ENCODE data around the gene TACC2. TPM values are rescaled to one million over a fixed set of nuclear protein-coding genes. Genes with fewer than 3 reads are reported as not detected.
A peak's percentile ranks its signal among the peaks of the same experiment; 100 is the strongest.
"Not testable (repeated sequence)": the region's sequence is repeated elsewhere in the genome, so short reads cannot be mapped to it uniquely, and the experiment has no call there.

Gene TACC2
- total and polyA plus RNA-seq, 7 donors, result 44.0 to 439 (median 313) TPM

DNA sequence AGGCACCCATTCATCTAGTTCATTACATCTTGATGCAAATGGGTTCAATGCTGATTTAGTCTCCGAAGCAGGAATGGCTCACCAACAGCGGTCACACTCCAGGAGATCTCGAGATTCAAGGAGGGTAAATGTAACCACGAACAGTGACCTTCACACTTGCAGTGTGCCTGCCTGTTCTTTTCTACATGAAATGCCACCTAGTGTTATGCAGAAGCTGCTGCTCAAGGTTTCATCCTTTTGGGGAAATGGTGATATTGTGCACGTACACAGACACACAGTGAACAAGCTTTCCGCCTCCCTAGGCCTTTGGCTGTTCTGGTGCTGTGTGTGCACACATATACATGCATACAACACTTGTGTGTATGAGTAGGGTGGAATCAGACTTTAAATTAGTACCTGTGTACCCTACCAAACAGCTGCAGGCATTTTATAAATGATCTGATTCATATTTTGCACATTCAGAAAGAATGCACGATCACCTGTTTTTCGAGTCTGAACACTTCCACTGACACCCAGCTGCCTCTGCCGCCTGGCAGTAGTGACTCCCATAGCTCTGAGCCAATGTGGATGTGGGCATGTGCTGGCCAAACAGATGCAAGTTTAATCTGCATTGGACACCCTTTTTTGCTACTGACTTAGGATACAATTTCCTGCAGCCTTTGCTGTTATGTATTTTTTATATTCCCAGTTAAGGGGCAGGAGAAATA lies 100.5 kb downstream of the TACC2 start:
- no peak for TF ChIP-seq CTCF (IDR thresholded peaks at IDR 0.05)
- peak in 1 of 4 donors; percentile 17 for ATAC-seq
- intact Hi-C loops (cut with DNase I), result no loop called here
- no peak for DNase-seq
- peaks cover 9% of the 10 kb centered on the region for H3K4me1 ChIP-seq
- peak overlapping the region; percentile 23 for H3K27ac ChIP-seq
- no peak overlapping the region for H3K4me3 ChIP-seq
- H3K27me3 ChIP-seq (ENCODE audit: insufficient read depth in 3 of 3, low read length in 2 of 3), result no peaks in the 10 kb centered on the region
- 61 to 77% (median 65%) methylated on average over 9 of the region's 9 CpGs for WGBS, 3 donors
- no peaks in the 10 kb centered on the region for H3K9me3 ChIP-seq
- H3K36me3 ChIP-seq (ENCODE audit: insufficient read depth in 1 of 2, low read depth in 1 of 2), result peaks cover 0 to 94% of the 10 kb centered on the region in 2 donors

GRCh38 chr10:122091722-122092121 lies 102.8 kb downstream of the TACC2 start:
- no peak for TF ChIP-seq CTCF (IDR thresholded peaks at IDR 0.05)
- no peak overlapping the region for H3K27ac ChIP-seq
- peaks cover 0 to 93% of the 10 kb centered on the region in 2 donors for H3K36me3 ChIP-seq (ENCODE audit: insufficient read depth in 1 of 2, low read depth in 1 of 2)
- ATAC-seq, result no peak
- intact Hi-C loops (cut with DNase I), result no loop called here
- H3K9me3 ChIP-seq, result no peaks in the 10 kb centered on the region
- 79 to 92% (median 90%) methylated on average over 6 of the region's 6 CpGs for WGBS, 3 donors
- no peaks in the 10 kb centered on the region for H3K27me3 ChIP-seq (ENCODE audit: insufficient read depth in 3 of 3, low read length in 2 of 3)
- peaks cover 6% of the 10 kb centered on the region for H3K4me1 ChIP-seq
- H3K4me3 ChIP-seq, result no peak overlapping the region
- peak in 1 of 2 donors; percentile 38 for DNase-seq

GRCh38 chr10:122093076-122093475 lies 104.1 kb downstream of the TACC2 start:
- DNase-seq (peak in 1 of 2 donors; percentile 5), ATAC-seq (no peak)
- 48 to 65% (median 60%) methylated on average over 3 of the region's 3 CpGs for WGBS, 3 donors
- H3K36me3 ChIP-seq (ENCODE audit: insufficient read depth in 1 of 2, low read depth in 1 of 2), result peaks cover 0 to 79% of the 10 kb centered on the region in 2 donors
- TF ChIP-seq CTCF (IDR thresholded peaks at IDR 0.05), result no peak
- peaks cover 10% of the 10 kb centered on the region for H3K4me1 ChIP-seq
- peak overlapping the region; percentile 20 for H3K27ac ChIP-seq
- no peak overlapping the region for H3K4me3 ChIP-seq
- H3K27me3 ChIP-seq (ENCODE audit: insufficient read depth in 3 of 3, low read length in 2 of 3), result no peaks in the 10 kb centered on the region
- intact Hi-C loops (cut with DNase I), result no loop called here
- H3K9me3 ChIP-seq, result no peaks in the 10 kb centered on the region

DNA sequence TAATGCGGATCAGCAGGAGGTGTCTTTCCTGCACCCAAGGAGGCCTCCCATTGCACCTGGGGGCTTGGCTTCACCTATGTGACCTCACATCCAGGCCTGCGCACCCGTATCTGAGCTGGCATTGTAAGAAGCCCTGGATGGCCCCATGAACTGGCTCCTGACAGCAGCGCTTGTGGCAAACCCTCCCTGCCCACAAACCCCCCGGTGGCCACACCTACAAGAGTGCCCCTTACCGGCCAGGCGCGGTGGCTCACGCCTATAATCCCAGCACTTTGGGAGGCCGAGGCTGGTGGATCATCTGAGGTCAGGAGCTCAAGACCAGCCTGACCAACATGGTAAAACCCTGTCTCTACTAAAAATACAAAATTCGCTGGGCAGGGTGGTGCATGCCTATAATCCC lies 107.2 kb downstream of the TACC2 start:
- H3K36me3 ChIP-seq (ENCODE audit: insufficient read depth in 1 of 2, low read depth in 1 of 2), result peaks cover 0 to 54% of the 10 kb centered on the region in 2 donors
- H3K27me3 ChIP-seq (ENCODE audit: insufficient read depth in 3 of 3, low read length in 2 of 3); intact Hi-C loops (cut with DNase I); H3K4me3 ChIP-seq; H3K9me3 ChIP-seq; ATAC-seq: not testable (repeated sequence)
- peak in 1 of 2 donors; percentile 44 for DNase-seq
- H3K27ac ChIP-seq, result peak overlapping the region; percentile 47
- H3K4me1 ChIP-seq, result peaks cover 24% of the 10 kb centered on the region
- 65 to 81% (median 79%) methylated on average over 10 to 11 of the region's 11 CpGs for WGBS, 3 donors

- H3K4me1 ChIP-seq, result peaks cover 24% of the 10 kb centered on the region
- peak overlapping the region; percentile 47 for H3K27ac ChIP-seq
- no peaks in the 10 kb centered on the region for H3K27me3 ChIP-seq (ENCODE audit: insufficient read depth in 3 of 3, low read length in 2 of 3)
- 70 to 75% (median 73%) methylated on average over 3 of the region's 3 CpGs for WGBS, 3 donors
- H3K9me3 ChIP-seq, result no peaks in the 10 kb centered on the region
- DNase-seq (peak in 1 of 2 donors; percentile 15), ATAC-seq (peak in 2 of 4 donors; percentile 25 to 48)
- no peak overlapping the region for H3K4me3 ChIP-seq
- no peak for TF ChIP-seq CTCF (IDR thresholded peaks at IDR 0.05)
- intact Hi-C loops (cut with DNase I), result no loop called here
- H3K36me3 ChIP-seq (ENCODE audit: insufficient read depth in 1 of 2, low read depth in 1 of 2), result peaks cover 0 to 48% of the 10 kb centered on the region in 2 donors
These were observed 107.7 kb downstream of the TACC2 start for GRCh38 chr10:122096705-122097104.

Data from psoas muscle (tissue), 8 donors.